Urinary bladder (tissue), 4 donors: ENCODE results near the gene IGSF21. TPM values are rescaled to one million over a fixed set of nuclear protein-coding genes. Genes with fewer than 3 reads are reported as not detected.

ENCODE experiments used
- DNase-seq: peaks from one replicate; pipeline ENCODE4 v3.0.0-alpha.2; 2015; ENCODE audit errors: extremely low spot score
- H3K27ac ChIP-seq: one replicate; pipeline ENCODE4 v1.5.1; 2013; ENCODE audit warnings: low read depth, mild to moderate bottlenecking, moderate library complexity
- H3K36me3 ChIP-seq: one replicate; pipeline ENCODE4 v1.6.1; 2013; ENCODE audit warnings: mild to moderate bottlenecking, moderate library complexity; ENCODE audit not compliant: insufficient read depth
- H3K4me1 ChIP-seq: one replicate; pipeline ENCODE4 v1.6.1; 2013; ENCODE audit warnings: mild to moderate bottlenecking, moderate library complexity; ENCODE audit not compliant: insufficient read depth
- H3K4me3 ChIP-seq: one replicate; pipeline ENCODE4 v1.5.1; 2013; ENCODE audit warnings: low read depth, low read length
- WGBS: extraction: QIAGEN DNeasy Blood & Tissue Kit; methylation state at CpG from one replicate; pipeline ENCODE4 v1.1.7; 2013; 5-methylcytosine and 5-hydroxymethylcytosine counted together
- polyA plus RNA-seq: library from polyadenylated mRNA; stranded (reverse); fragments of 200-250 nt; gene quantifications from one replicate; pipeline ENCODE4 v1.2.3, GENCODE V29; 2013
- total RNA-seq: library from RNA; depleted of rRNA; stranded (reverse); fragments of >200 nt; gene quantifications from one replicate; pipeline ENCODE4 v1.2.3, GENCODE V29; 2014
- donor health status: healthy with polysubstance abuse.
- donor health status: healthy.

Gene IGSF21
- total and polyA plus RNA-seq, 2 donors, result 1.1 to 8.2 TPM

- no peaks in the 10 kb centered on the region for H3K4me1 ChIP-seq
- H3K4me3 ChIP-seq, result no peak overlapping the region
- no peak for DNase-seq
- H3K36me3 ChIP-seq, result no peaks in the 10 kb centered on the region
- no peak overlapping the region for H3K27ac ChIP-seq
- 84% methylated on average over 15 of the region's 15 CpGs for WGBS
Measured at GRCh38 chr1:18279351-18280074, 171.9 kb downstream of the IGSF21 start.

DNA sequence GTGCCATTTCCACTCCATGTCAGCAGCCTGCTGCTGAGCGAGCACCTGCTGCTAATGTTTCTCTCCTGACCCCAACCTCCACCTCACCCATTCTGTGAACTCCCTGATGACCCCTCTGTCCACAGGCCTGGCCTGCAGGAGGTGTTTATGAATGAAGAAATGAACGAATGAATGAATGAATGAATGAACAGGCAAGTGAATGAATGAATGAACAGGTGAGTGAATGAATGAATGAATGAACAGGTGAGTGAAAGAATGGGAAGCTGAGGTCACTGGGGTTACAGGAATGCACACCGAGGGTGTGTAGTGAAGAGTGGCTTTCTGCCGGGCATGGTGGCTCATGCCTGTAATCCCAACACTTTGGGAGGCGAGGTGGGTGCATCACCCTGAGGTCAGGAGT lies 173.4 kb downstream of the IGSF21 start:
- no peak overlapping the region for H3K27ac ChIP-seq
- H3K4me1 ChIP-seq, result no peaks in the 10 kb centered on the region
- H3K4me3 ChIP-seq, result no peak overlapping the region
- DNase-seq, result no peak
- H3K36me3 ChIP-seq, result no peaks in the 10 kb centered on the region
- 77% methylated on average over 5 of the region's 5 CpGs for WGBS

DNA sequence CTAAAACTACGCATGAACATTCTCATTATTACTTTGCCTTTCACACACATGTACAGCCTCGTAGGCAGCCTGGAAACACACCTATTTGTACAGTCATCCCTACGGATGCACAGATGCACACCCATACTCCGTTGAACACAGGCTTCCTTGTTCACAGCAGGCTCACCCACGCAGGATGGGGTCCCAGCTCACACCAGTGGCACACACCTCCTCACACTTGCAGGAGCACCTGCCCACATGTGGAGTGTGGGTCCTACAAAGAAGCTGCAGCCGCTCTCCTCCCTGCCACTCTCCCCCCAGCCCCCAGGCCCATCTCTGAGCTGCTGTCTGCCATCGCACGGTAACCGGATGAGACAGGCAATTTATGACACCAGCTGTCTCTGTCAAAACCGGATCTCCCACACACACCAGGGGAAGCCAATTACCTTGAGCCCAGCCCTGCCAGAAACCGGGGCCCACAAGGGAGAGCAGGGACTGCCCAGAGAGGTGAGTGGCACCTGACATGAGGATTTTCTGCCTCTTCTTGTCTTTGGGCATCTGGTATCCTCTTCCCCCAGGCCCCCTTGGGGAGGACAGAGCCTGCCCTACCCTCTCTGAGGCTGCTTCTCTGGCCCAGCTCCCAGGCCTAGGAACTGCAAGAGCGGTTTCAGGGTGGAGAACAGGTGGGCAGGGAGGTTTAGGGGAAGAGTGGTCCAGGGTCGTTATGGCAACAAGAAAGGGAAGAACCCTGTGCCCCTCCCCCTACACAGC lies 175.4 kb downstream of the IGSF21 start:
- no peak for DNase-seq
- no peak overlapping the region for H3K27ac ChIP-seq
- no peaks in the 10 kb centered on the region for H3K4me1 ChIP-seq
- no peak overlapping the region for H3K4me3 ChIP-seq
- no peaks in the 10 kb centered on the region for H3K36me3 ChIP-seq
- WGBS, result 50% methylated on average over 13 of the region's 13 CpGs

DNA sequence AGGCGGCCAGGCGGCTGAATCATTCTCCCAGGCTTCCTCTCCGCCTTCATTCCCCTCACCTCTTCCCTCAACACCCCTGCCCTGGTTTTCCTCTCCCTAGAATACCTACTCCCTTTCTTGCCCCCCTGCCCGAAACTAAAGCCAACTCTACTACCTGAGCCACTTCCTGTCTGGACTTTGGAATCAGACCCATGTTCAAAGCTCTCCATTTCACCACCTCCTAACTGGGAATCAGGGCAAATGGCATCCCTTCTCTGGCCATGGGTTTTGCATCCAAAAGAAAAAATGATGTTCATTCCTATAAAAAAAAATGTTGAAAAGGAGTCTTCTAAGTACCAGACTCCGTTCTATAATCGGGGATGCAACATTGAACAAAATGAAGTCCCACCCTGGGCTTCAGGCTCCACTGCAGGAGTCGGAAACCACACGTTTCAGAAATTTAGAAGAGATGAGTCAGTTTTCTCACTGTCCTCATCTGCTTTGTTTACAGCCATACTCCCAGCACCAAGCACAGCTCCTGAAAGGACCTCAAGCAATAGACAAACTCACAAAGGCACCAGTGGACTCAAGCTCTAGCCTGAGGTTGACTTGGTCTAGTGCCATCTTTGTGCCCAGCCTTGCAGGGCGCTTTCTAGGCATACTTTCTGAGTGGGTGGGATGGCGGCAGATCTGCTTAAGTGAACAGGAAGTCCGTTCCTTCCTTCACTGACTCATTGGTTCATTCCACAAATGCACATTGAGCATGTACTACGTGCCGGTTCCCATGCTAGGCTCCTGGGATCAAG lies 176.2 kb downstream of the IGSF21 start:
- Histone ChIP-seq H3K4me1 (no peaks in the 10 kb centered on the region), H3K27ac (no peak overlapping the region), H3K4me3 (no peak overlapping the region), H3K36me3 (no peaks in the 10 kb centered on the region)
- no peak for DNase-seq
- WGBS, result 67% methylated on average over 13 of the region's 13 CpGs

GRCh38 chr1:18284805-18285537 lies 177.4 kb downstream of the IGSF21 start:
- WGBS, result 41% methylated on average over 11 of the region's 11 CpGs

GRCh38 chr1:18285538-18285924 lies 177.9 kb downstream of the IGSF21 start:
- 83% methylated on average over 7 of the region's 7 CpGs for WGBS
- no peak for DNase-seq
- no peak overlapping the region for H3K4me3 ChIP-seq

More at GRCh38 chr1:18284805-18285537, 177.4 kb downstream of the IGSF21 start:
- Histone ChIP-seq H3K4me1 (no peaks in the 10 kb centered on the region), H3K36me3 (no peaks in the 10 kb centered on the region), H3K4me3 (no peak overlapping the region), H3K27ac (no peak overlapping the region)
- no peak for DNase-seq

GRCh38 chr1:18288722-18289121 lies 181.1 kb downstream of the IGSF21 start:
- no peak overlapping the region for H3K4me3 ChIP-seq
- no peak overlapping the region for H3K27ac ChIP-seq
- no peaks in the 10 kb centered on the region for H3K36me3 ChIP-seq
- H3K4me1 ChIP-seq, result no peaks in the 10 kb centered on the region
- WGBS, result 27% methylated on average over 7 of the region's 7 CpGs
- DNase-seq, result no peak

More at GRCh38 chr1:18285538-18285924, 177.9 kb downstream of the IGSF21 start:
- no peaks in the 10 kb centered on the region for H3K36me3 ChIP-seq
- H3K27ac ChIP-seq, result no peak overlapping the region
- H3K4me1 ChIP-seq, result no peaks in the 10 kb centered on the region

DNA sequence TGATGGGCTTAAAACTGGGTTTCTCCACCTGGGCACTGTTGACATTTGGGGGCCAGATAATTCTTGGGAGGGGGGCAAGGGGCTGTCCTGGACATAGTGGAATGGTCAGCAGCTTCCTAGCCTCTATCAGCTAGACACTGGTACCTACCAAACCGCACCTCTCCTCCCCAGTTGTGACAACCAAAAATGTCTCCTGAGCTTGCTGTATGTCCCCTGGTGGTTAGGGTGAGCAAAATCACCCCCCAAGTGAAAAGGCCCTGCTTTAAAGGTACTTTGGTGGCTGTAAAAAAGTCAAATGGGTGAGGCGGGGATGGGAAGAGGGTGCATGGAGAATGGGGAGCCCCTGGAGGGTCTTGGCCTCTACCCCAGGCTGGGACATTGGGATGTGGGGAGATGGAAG lies 182.0 kb downstream of the IGSF21 start:
- Histone ChIP-seq H3K36me3 (no peaks in the 10 kb centered on the region), H3K27ac (no peak overlapping the region), H3K4me1 (no peaks in the 10 kb centered on the region), H3K4me3 (no peak overlapping the region)
- DNase-seq, result no peak
- WGBS, result 89% methylated on average over 2 of the region's 2 CpGs

GRCh38 chr1:18290740-18291412 lies 183.3 kb downstream of the IGSF21 start:
- Histone ChIP-seq H3K4me1 (no peaks in the 10 kb centered on the region), H3K36me3 (no peaks in the 10 kb centered on the region), H3K4me3 (no peak overlapping the region), H3K27ac (no peak overlapping the region)
- WGBS, result 63% methylated on average over 27 of the region's 27 CpGs
- no peak for DNase-seq

GRCh38 chr1:18292531-18292930 lies 184.9 kb downstream of the IGSF21 start:
- Histone ChIP-seq H3K27ac (no peak overlapping the region), H3K4me1 (no peaks in the 10 kb centered on the region), H3K36me3 (no peaks in the 10 kb centered on the region), H3K4me3 (no peak overlapping the region)
- DNase-seq, result no peak
- WGBS, result 88% methylated on average over 7 of the region's 7 CpGs

DNA sequence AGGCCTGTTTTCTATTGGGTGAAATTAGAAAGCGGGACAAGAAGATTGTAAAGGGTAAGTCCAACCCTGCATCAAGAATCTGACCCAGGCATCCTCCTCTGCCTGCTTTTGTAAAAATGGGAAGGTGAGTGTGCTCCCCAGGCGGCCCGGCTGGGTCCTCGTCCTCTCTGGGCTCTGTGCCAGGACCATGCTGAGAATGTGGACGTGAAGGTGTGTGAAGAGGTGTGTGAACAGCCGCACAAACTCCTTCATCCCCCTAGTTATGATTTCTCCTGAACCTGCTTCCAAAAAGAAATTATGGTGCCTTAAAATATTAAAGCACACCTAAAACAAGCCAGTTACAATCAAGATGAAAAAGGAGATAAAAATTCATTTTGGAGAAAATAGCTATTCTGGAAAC lies 185.7 kb downstream of the IGSF21 start:
- 73% methylated on average over 6 of the region's 6 CpGs for WGBS

DNA sequence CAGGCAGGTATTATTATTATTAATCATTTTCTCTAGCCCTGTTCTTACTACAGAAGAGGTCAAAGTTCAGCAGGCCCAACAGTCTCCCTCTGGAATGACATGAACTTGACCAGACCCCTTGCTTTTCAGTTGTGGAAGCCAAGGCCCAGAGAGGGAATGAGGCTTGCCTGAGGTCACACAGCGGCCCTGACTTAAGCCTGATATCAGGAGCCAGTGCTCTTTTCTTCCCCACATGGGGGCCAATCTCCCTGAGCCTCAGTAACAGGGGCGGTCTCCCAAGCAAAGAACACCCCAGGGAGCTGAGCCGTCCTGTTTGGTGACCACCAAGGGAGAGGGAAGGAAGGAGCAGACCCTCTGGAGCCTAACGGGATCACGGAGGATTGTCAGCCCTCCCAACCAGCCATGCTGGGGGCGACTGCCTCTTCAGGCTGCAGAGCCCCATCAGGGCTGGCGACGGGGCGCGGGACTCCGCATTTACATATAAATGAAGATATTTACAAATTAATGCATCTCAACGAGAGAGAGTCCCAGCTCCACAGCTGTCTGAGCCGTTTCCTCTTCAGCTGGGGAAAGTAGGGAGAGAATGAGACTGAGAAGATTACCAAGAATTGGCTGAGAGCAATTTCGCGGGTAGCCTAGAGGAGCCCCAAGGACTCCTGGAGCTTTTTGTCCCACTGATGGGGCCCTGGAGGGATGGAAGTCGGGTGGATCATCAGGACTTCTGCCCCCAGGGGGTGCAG lies 187.0 kb downstream of the IGSF21 start:
- no peak overlapping the region for H3K27ac ChIP-seq
- 39% methylated on average over 16 of the region's 16 CpGs for WGBS
- H3K4me1 ChIP-seq, result no peaks in the 10 kb centered on the region
- no peak for DNase-seq
- no peaks in the 10 kb centered on the region for H3K36me3 ChIP-seq
- no peak overlapping the region for H3K4me3 ChIP-seq

More for the DNA sequence above, 185.7 kb downstream of the IGSF21 start:
- H3K4me1 ChIP-seq, result no peaks in the 10 kb centered on the region
- H3K36me3 ChIP-seq, result no peaks in the 10 kb centered on the region
- H3K4me3 ChIP-seq, result no peak overlapping the region
- no peak overlapping the region for H3K27ac ChIP-seq
- DNase-seq, result no peak
